HepG2 (cell line): Measurements from ENCODE around the gene ITGB2. TPM values are rescaled to one million over a fixed set of nuclear protein-coding genes. Genes with fewer than 3 reads are reported as not detected.

ENCODE experiments used
- CBX1 ChIP-seq: IDR thresholded peaks from one replicate; pipeline ENCODE4 v1.6.1; 2016; ENCODE audit warnings: antibody characterized with exemption, low read depth
- CEBPG ChIP-seq: IDR thresholded peaks from 2 replicates; pipeline ENCODE4 v1.6.1; 2016
- CERS6 ChIP-seq: sonication (generic); formaldehyde crosslinking; IDR thresholded peaks from 2 replicates; pipeline ENCODE4 v1.5.0; 2020; ENCODE audit warnings: missing genetic modification reagents
- HDAC1 ChIP-seq: sonication (generic); formaldehyde crosslinking; IDR thresholded peaks from 2 replicates; pipeline ENCODE4 v1.5.1; 2020; ENCODE audit warnings: mild to moderate bottlenecking, missing genetic modification reagents
- HIC2 ChIP-seq: sonication (generic); formaldehyde crosslinking; IDR thresholded peaks from 2 replicates; pipeline ENCODE4 v1.9.0; 2022; ENCODE audit warnings: low read depth, missing genetic modification reagents
- HMGXB4 ChIP-seq, 2 experiments: sonication (generic) in 1 of 2; formaldehyde crosslinking in 1 of 2; IDR thresholded peaks; 2 replicates each; pipeline versions ENCODE4 v1.4.0 to v1.6.1; 2018 to 2020; ENCODE audit warnings: missing genetic modification reagents in 2 of 2, borderline replicate concordance in 1 of 2, low read depth in 1 of 2, mild to moderate bottlenecking in 1 of 2, missing biosample characterization in 1 of 2
- IRX3 ChIP-seq: sonication (generic); formaldehyde crosslinking; IDR thresholded peaks from 2 replicates; pipeline ENCODE4 v1.8.1; 2023; ENCODE audit warnings: mild to moderate bottlenecking, low read depth, missing genetic modification reagents, borderline replicate concordance
- MLX ChIP-seq: IDR thresholded peaks from 2 replicates; pipeline ENCODE4 v1.6.1; 2016
- MXI1 ChIP-seq: IDR thresholded peaks from 3 replicates; pipeline ENCODE4 v1.6.1; 2012; ENCODE audit warnings: low read depth, low read length, inconsistent platforms, borderline replicate concordance
- PAF1 ChIP-seq: IDR thresholded peaks from 2 replicates; pipeline ENCODE4 v1.6.1; 2016; ENCODE audit warnings: missing genetic modification reagents, missing compliant biosample characterization
- POLR2AphosphoS2 ChIP-seq: IDR thresholded peaks from 2 replicates; pipeline ENCODE4 v1.6.1; 2011; ENCODE audit warnings: low read depth, low read length, improper control_type of control experiment
- POLR2AphosphoS5 ChIP-seq: IDR thresholded peaks from 2 replicates; pipeline ENCODE4 v1.6.1; 2012; ENCODE audit warnings: low read depth, low read length
- SAFB2 ChIP-seq: sonication (generic); formaldehyde crosslinking; IDR thresholded peaks from 2 replicates; pipeline ENCODE4 v1.5.1; 2020; ENCODE audit warnings: missing genetic modification reagents, low read depth, mild to moderate bottlenecking, borderline replicate concordance
- SP1 ChIP-seq, 2 experiments: fragments of 450-650 bp in 1 of 2; sonication (generic) in 1 of 2; formaldehyde crosslinking in 1 of 2; IDR thresholded peaks; 2 replicates each; pipeline versions ENCODE4 v1.4.0 to v1.6.1; 2016 to 2020; ENCODE audit warnings: missing genetic modification reagents in 1 of 2
- SP4 ChIP-seq: sonication (generic); formaldehyde crosslinking; IDR thresholded peaks from 2 replicates; pipeline ENCODE4 v1.8.1; 2023; ENCODE audit warnings: mild to moderate bottlenecking, missing genetic modification reagents
- SRSF1 ChIP-seq: fragments of 200-400 bp; formaldehyde crosslinking; optimal IDR thresholded peaks from 2 replicates; pipeline ENCODE3; 2017; ENCODE audit warnings: mild to moderate bottlenecking, low read depth, low read length, moderate library complexity
- TAF15 ChIP-seq: fragments of 200-400 bp; formaldehyde crosslinking; IDR thresholded peaks from one replicate; pipeline ENCODE4 v1.6.1; 2018; ENCODE audit warnings: mild to moderate bottlenecking, low read depth, low read length; ENCODE audit not compliant: poor library complexity, severe bottlenecking
- ZBTB37 ChIP-seq: sonication (generic); formaldehyde crosslinking; IDR thresholded peaks from 2 replicates; pipeline ENCODE4 v1.4.0; 2020; ENCODE audit warnings: mild to moderate bottlenecking, missing genetic modification reagents
- ZBTB42 ChIP-seq: sonication (generic); formaldehyde crosslinking; IDR thresholded peaks from 2 replicates; pipeline ENCODE4 v1.5.0; 2020; ENCODE audit warnings: mild to moderate bottlenecking, missing genetic modification reagents
- ZNF503 ChIP-seq: sonication (generic); formaldehyde crosslinking; IDR thresholded peaks from 2 replicates; pipeline ENCODE4 v1.4.0; 2020; ENCODE audit warnings: missing genetic modification reagents
- ZNF572 ChIP-seq: sonication (generic); formaldehyde crosslinking; IDR thresholded peaks from 2 replicates; pipeline ENCODE4 v1.5.1; 2020; ENCODE audit warnings: mild to moderate bottlenecking, missing genetic modification reagents
- polyA plus RNA-seq, 8 experiments: library from polyadenylated mRNA; depleted of rRNA in 3 of 8; stranded (reverse) in 7 of 8; unstranded in 1 of 8; fragments of >200 nt; fragmentation: Illumina TruSeq in 4 of 8; extraction: Trizol in 4 of 8; gene quantifications; 2 replicates each; pipeline versions ENCODE4 v1.2.1 to v1.2.3, GENCODE V29; 2011 to 2016; ENCODE audit warnings: low read depth in 4 of 8, missing spikeins in 1 of 8, mixed read lengths in 1 of 8; ENCODE audit not compliant: insufficient read depth in 1 of 8
- total RNA-seq, 5 experiments: library from RNA; depleted of rRNA; stranded (reverse); fragments of >200 nt; fragmentation: Illumina TruSeq; extraction: Trizol; gene quantifications; 2 replicates each; pipeline ENCODE4 v1.2.3, GENCODE V29; 2016; ENCODE audit warnings: low read depth in 1 of 5

ITGB2 gene
- total and polyA plus RNA-seq, 2 of the 13 experiments (the other 11 are each of a cell fraction or from before 2014, with no cell fraction given): 4.2 to 18.0 TPM

- TF ChIP-seq HDAC1 (CRISPR knock-in tag) (no peak), CBX1 (no peak), ZNF572 (CRISPR knock-in tag) (0 out of 2 replicates have a peak, but pooled peaks have one; percentile 60), SP1 (IDR thresholded peaks at IDR 0.05) (no peak), SP1 (CRISPR knock-in tag; IDR thresholded peaks at IDR 0.05) (0 out of 2 replicates have a peak, but pooled peaks have one; percentile 26), ZBTB37 (no peak), SRSF1 (no peak), CERS6 (CRISPR knock-in tag) (no peak), CEBPG (CRISPR knock-in tag) (no peak), POLR2AphosphoS5 (no peak), PAF1 (CRISPR knock-in tag) (no peak), MXI1 (peak; percentile 25; the same call in 1 of the 3 replicates), POLR2AphosphoS2 (no peak), HMGXB4 (CRISPR knock-in tag; IDR thresholded peaks at IDR 0.05; ENCODE audit: borderline replicate concordance in 1 of 2, low read depth in 1 of 2) (peak; percentile 88 to 90), MLX (no peak), HIC2 (peak; percentile 60), IRX3 (0 out of 2 replicates have a peak, but pooled peaks have one; percentile 41), SAFB2 (CRISPR knock-in tag) (no peak), SP4 (CRISPR knock-in tag) (no peak), ZBTB42 (CRISPR knock-in tag) (no peak), TAF15 (no peak), ZNF503 (no peak)
Observed at GRCh38 chr21:44911384-44912157, 9.1 kb downstream of the ITGB2 start (continued).
